ENCODE results near the gene FBXL19.
"Not testable (repeated sequence)": the region's sequence is repeated elsewhere in the genome, so short reads cannot be mapped to it uniquely, and the experiment has no call there.

The FBXL19 gene

GRCh38 chr16:30923554-30924075 lies at the start of gene FBXL19:
Gene FBXL19 (plus strand): TSS chr16:30923572. CDS start chr16:30925755, 2,183 bp downstream.
- no peak for DNase-seq (ENCODE audit: low spot score)

- DNase-seq (ENCODE audit: low spot score): no peak
These were observed 49.0 kb upstream of the FBXL19 start for GRCh38 chr16:30874244-30874820.

GRCh38 chr16:30874821-30875717 lies 48.3 kb upstream of the FBXL19 start:
- DNase-seq (ENCODE audit: low spot score): peak; percentile 96

- DNase-seq (ENCODE audit: low spot score): peak; percentile 68
These were observed 47.2 kb upstream of the FBXL19 start for GRCh38 chr16:30875871-30876801.

GRCh38 chr16:30876867-30877266 lies 46.5 kb upstream of the FBXL19 start:
- no peak for DNase-seq (ENCODE audit: low spot score)

GRCh38 chr16:30882429-30883310 lies 40.7 kb upstream of the FBXL19 start:
- DNase-seq (ENCODE audit: low spot score): no peak

GRCh38 chr16:30884760-30885159 lies 38.6 kb upstream of the FBXL19 start:
- DNase-seq (ENCODE audit: low spot score): no peak

- no peak for DNase-seq (ENCODE audit: low spot score)
These were observed 38.2 kb upstream of the FBXL19 start for GRCh38 chr16:30885196-30885595.

GRCh38 chr16:30886145-30886544 lies 37.2 kb upstream of the FBXL19 start:
- DNase-seq (ENCODE audit: low spot score): no peak

- DNase-seq (ENCODE audit: low spot score): no peak
These were observed 35.4 kb upstream of the FBXL19 start for GRCh38 chr16:30887927-30888326.

GRCh38 chr16:30888856-30889499 lies 34.4 kb upstream of the FBXL19 start:
- DNase-seq (ENCODE audit: low spot score): no peak

- DNase-seq (ENCODE audit: low spot score): no peak
These were observed 33.7 kb upstream of the FBXL19 start for GRCh38 chr16:30889721-30890120.

GRCh38 chr16:30891043-30891823 lies 32.1 kb upstream of the FBXL19 start:
- DNase-seq (ENCODE audit: low spot score): not testable (repeated sequence)

GRCh38 chr16:30892670-30893416 lies 30.5 kb upstream of the FBXL19 start:
- DNase-seq (ENCODE audit: low spot score): no peak

GRCh38 chr16:30893417-30893743 lies 30.0 kb upstream of the FBXL19 start:
- DNase-seq (ENCODE audit: low spot score): no peak

GRCh38 chr16:30893744-30894539 lies 29.4 kb upstream of the FBXL19 start, which contains the start of gene BCL7C:
Gene BCL7C (minus strand): TSS chr16:30894077. CDS start chr16:30893944, 133 bp downstream.
- DNase-seq (ENCODE audit: low spot score): peak; percentile 94

- DNase-seq (ENCODE audit: low spot score): no peak
These were observed 28.6 kb upstream of the FBXL19 start for GRCh38 chr16:30894540-30895368.

Data from left forelimb (tissue), 1 donor.